Prostate gland (tissue), 2 donors: ENCODE data around the gene AXDND1. TPM values are rescaled to one million over a fixed set of nuclear protein-coding genes. Genes with fewer than 3 reads are reported as not detected.
"Not testable (repeated sequence)": the region's sequence is repeated elsewhere in the genome, so short reads cannot be mapped to it uniquely, and the experiment has no call there.

Source experiments
- DNase-seq: peaks from one replicate; pipeline ENCODE4 v3.0.0-alpha.2; 2019; ENCODE audit warnings: low spot score
- H3K27ac ChIP-seq, 2 donors: fragments of 200-600 bp; sonication (generic); 2 replicates each; pipeline ENCODE4 v1.5.1; 2017 to 2019
- H3K27me3 ChIP-seq: fragments of 200-600 bp; sonication (generic); replicated peaks from 2 replicates; pipeline ENCODE4 v1.5.1; 2019; ENCODE audit not compliant: insufficient read depth
- H3K36me3 ChIP-seq, 2 donors: fragments of 200-600 bp; sonication (generic); 1 replicate in 1 of 2; 2 replicates in 1 of 2; pipeline versions ENCODE4 v1.5.1 to v1.8.1; 2017 to 2019
- H3K4me1 ChIP-seq: fragments of 200-600 bp; sonication (generic); replicated peaks from 2 replicates; pipeline ENCODE4 v1.5.1; 2019
- H3K4me3 ChIP-seq, 2 donors: fragments of 200-600 bp; sonication (generic); 2 replicates each; pipeline ENCODE4 v1.5.1; 2017 to 2019
- H3K9me3 ChIP-seq: fragments of 200-600 bp; sonication (generic); 2 replicates; pipeline ENCODE4 v1.5.1; 2017
- POLR2A ChIP-seq: fragments of 450-650 bp; IDR thresholded peaks from one replicate; pipeline ENCODE4 v1.6.1; 2016; ENCODE audit warnings: antibody characterized with exemption, mild to moderate bottlenecking
- POLR2AphosphoS5 ChIP-seq: sonication (generic); formaldehyde crosslinking; IDR thresholded peaks from one replicate; pipeline ENCODE4 v1.6.1; 2017; ENCODE audit warnings: antibody characterized with exemption
- WGBS: methylation state at CpG from one replicate; pipeline ENCODE4 v1.1.5; 2018; 5-methylcytosine and 5-hydroxymethylcytosine counted together
- intact Hi-C: fragments of 100-400 bp; cut with DNase I; formaldehyde crosslinking; loops from one replicate; pipeline ENCODE4 v1.14.2; 2022
- total RNA-seq, 2 donors: library from RNA; depleted of rRNA; stranded (reverse); fragments of >200 nt; gene quantifications; one replicate each; pipeline ENCODE4 v1.1.0, GENCODE V29; 2016
- TF ChIP-seq, protein P1 (sequence below), 4 experiments: fragments of 200-600 bp in 2 of 4; fragments of 450-650 bp in 2 of 4; sonication (generic) in 2 of 4; IDR thresholded peaks; 1 replicate in 3 of 4; 2 replicates in 1 of 4; pipeline ENCODE4 v1.5.1; 2016 to 2019; ENCODE audit warnings: antibody characterized with exemption in 4 of 4, mild to moderate bottlenecking in 2 of 4, moderate library complexity in 2 of 4

Gene AXDND1
- total RNA-seq, 2 donors from 2014 or later, result 7.0 TPM; not detected in 1

DNA sequence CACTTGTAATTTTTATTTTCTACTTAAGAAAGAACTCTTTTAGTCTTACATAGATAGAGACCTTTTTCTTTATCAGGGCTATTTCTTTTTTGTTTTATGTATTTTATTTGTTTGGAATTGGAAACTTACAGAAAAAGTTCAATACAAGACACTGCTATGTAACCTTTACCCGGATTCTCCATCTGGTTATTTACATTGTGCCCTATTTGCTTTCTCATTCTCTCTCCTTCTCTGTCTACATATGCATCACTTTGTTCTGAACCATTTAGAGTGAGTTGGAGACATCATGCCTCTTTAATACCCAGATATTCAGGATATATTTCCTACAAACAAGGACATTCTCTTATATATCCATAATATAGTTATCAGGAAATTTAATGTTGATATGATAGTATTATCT lies 18.3 kb downstream of the AXDND1 start:
- no peak for DNase-seq
- no peaks in the 10 kb centered on the region for H3K4me1 ChIP-seq
- TF ChIP-seq POLR2AphosphoS5, result no peak
- TF ChIP-seq, protein P1, sequence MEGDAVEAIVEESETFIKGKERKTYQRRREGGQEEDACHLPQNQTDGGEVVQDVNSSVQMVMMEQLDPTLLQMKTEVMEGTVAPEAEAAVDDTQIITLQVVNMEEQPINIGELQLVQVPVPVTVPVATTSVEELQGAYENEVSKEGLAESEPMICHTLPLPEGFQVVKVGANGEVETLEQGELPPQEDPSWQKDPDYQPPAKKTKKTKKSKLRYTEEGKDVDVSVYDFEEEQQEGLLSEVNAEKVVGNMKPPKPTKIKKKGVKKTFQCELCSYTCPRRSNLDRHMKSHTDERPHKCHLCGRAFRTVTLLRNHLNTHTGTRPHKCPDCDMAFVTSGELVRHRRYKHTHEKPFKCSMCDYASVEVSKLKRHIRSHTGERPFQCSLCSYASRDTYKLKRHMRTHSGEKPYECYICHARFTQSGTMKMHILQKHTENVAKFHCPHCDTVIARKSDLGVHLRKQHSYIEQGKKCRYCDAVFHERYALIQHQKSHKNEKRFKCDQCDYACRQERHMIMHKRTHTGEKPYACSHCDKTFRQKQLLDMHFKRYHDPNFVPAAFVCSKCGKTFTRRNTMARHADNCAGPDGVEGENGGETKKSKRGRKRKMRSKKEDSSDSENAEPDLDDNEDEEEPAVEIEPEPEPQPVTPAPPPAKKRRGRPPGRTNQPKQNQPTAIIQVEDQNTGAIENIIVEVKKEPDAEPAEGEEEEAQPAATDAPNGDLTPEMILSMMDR (IDR thresholded peaks at IDR 0.05), result no peak
- TF ChIP-seq POLR2A, result no peak
- intact Hi-C loops, result no loop called here
- H3K9me3 ChIP-seq, result no peaks in the 10 kb centered on the region
- no peaks in the 10 kb centered on the region for H3K36me3 ChIP-seq
- 48% methylated on average over 1 of the region's 1 CpG for WGBS
- no peak overlapping the region for H3K27ac ChIP-seq
- H3K4me3 ChIP-seq, result no peak overlapping the region
- no peaks in the 10 kb centered on the region for H3K27me3 ChIP-seq

DNA sequence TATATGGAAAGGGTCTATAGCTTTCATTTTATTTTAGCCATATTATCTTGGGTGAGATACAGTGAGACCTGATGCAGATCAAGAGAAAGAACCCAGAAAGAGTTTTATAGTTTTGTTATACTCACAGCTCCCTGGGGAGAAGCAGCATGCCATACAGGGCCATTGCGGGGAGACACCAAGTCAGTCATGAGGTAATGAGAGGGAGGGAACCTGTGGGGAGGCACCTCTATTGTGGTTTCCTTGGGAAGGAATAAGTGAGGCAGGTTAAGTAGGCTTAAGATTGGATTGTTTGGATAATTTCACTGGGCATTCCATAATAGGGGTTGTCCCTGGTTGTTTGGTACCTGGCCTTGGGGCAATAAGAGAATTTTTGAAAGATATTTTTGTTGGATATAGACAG lies 19.7 kb downstream of the AXDND1 start:
- H3K36me3 ChIP-seq, result no peaks in the 10 kb centered on the region
- intact Hi-C loops, result no loop called here
- H3K27me3 ChIP-seq, result no peaks in the 10 kb centered on the region
- H3K4me1 ChIP-seq, result no peaks in the 10 kb centered on the region
- no peak overlapping the region for H3K4me3 ChIP-seq
- no peaks in the 10 kb centered on the region for H3K9me3 ChIP-seq
- TF ChIP-seq POLR2AphosphoS5, result no peak
- TF ChIP-seq POLR2A, result no peak
- TF ChIP-seq, protein P1 (IDR thresholded peaks at IDR 0.05), result no peak
- no peak overlapping the region for H3K27ac ChIP-seq
- DNase-seq, result no peak
- 82% methylated on average over 1 of the region's 1 CpG for WGBS

DNA sequence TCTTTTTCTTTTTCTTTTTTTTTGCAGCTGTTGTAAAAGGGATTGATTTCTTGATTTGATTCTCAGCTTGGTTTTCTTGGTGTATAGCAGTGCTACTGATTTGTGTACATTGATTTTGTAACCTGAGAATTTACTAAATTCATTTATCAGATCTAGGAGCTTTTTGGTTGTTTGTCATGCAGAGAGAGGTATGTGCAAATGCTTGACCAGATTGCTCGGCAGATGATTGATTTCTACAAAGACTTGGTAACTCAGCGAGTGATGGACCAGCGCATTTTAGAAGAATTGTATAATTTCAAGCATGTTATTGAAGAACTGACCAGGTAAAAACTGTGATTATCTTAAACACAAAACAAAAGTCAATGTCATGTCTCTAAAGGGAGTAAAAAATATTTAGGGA lies 27.9 kb downstream of the AXDND1 start:
- H3K4me3 ChIP-seq, result no peak overlapping the region
- no peaks in the 10 kb centered on the region for H3K27me3 ChIP-seq
- no peak for DNase-seq
- H3K27ac ChIP-seq, result no peak overlapping the region
- H3K9me3 ChIP-seq, result no peaks in the 10 kb centered on the region
- intact Hi-C loops, result no loop called here
- no peaks in the 10 kb centered on the region for H3K36me3 ChIP-seq
- no peak for TF ChIP-seq POLR2AphosphoS5
- 90% methylated on average over 3 of the region's 3 CpGs for WGBS
- no peaks in the 10 kb centered on the region for H3K4me1 ChIP-seq

- H3K4me1 ChIP-seq, H3K4me3 ChIP-seq, intact Hi-C loops, H3K9me3 ChIP-seq, H3K36me3 ChIP-seq, DNase-seq, H3K27me3 ChIP-seq, H3K27ac ChIP-seq: not testable (repeated sequence)
- WGBS, result 64% methylated on average over 2 of the region's 2 CpGs
Observed at GRCh38 chr1:179399399-179399798, 33.6 kb downstream of the AXDND1 start.

DNA sequence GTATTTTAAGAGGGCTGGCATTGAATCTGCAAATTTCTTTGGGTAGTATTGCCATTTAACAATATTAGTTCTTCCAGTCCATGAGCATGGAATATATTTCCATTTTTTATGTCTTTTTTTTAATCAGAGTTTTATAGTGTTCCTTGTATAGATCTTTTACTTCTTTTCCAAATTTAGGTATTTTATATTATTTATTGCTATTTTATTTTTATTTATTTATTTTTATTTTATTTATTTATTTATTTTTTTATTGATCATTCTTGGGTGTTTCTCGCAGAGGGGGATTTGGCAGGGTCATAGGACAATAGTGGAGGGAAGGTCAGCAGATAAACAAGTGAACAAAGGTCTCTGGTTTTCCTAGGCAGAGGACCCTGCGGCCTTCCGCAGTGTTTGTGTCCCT lies 52.0 kb downstream of the AXDND1 start:
- H3K4me3 ChIP-seq, DNase-seq, H3K9me3 ChIP-seq, H3K27ac ChIP-seq, H3K27me3 ChIP-seq, H3K36me3 ChIP-seq, intact Hi-C loops, H3K4me1 ChIP-seq: not testable (repeated sequence)
- 76% methylated on average over 1 of the region's 3 CpGs for WGBS

- H3K36me3 ChIP-seq, H3K27me3 ChIP-seq, H3K27ac ChIP-seq, DNase-seq, H3K4me3 ChIP-seq, H3K4me1 ChIP-seq, intact Hi-C loops, H3K9me3 ChIP-seq: not testable (repeated sequence)
- WGBS, result 90% methylated on average over 13 of the region's 32 CpGs
Observed at GRCh38 chr1:179418706-179419105, 52.9 kb downstream of the AXDND1 start.

GRCh38 chr1:179424610-179425009 lies 58.8 kb downstream of the AXDND1 start:
- WGBS, result 100% methylated on average over 2 of the region's 2 CpGs
- TF ChIP-seq POLR2A (no peak), POLR2AphosphoS5 (no peak)
- TF ChIP-seq, protein P1 (IDR thresholded peaks at IDR 0.05), result no peak
- H3K4me3 ChIP-seq, result no peak overlapping the region
- H3K4me1 ChIP-seq, result no peaks in the 10 kb centered on the region
- DNase-seq, result no peak
- H3K27ac ChIP-seq, result no peak overlapping the region
- intact Hi-C loops, result no loop called here
- no peaks in the 10 kb centered on the region for H3K36me3 ChIP-seq
- no peaks in the 10 kb centered on the region for H3K27me3 ChIP-seq
- no peaks in the 10 kb centered on the region for H3K9me3 ChIP-seq
